ENCODE results near the gene CASP9.

The CASP9 gene

GRCh38 chr1:15524021-15524282 is at the start of gene CASP9:
TSS of gene CASP9 (minus strand) at chr1:15524215. CDS start at chr1:15524200, 15 bp downstream.
- no peak for DNase-seq

GRCh38 chr1:15573477-15573876 is 49.5 kb upstream of the CASP9 start:
- no peak for DNase-seq

- no peak for DNase-seq
These were observed 47.3 kb upstream of the CASP9 start for GRCh38 chr1:15571266-15571665.

- no peak for DNase-seq
These were observed 46.8 kb upstream of the CASP9 start for GRCh38 chr1:15570861-15571260.

- no peak for DNase-seq
These were observed 44.5 kb upstream of the CASP9 start for GRCh38 chr1:15568387-15569073.

- DNase-seq, result no peak
These were observed 35.3 kb upstream of the CASP9 start for GRCh38 chr1:15559189-15559810.

DNA sequence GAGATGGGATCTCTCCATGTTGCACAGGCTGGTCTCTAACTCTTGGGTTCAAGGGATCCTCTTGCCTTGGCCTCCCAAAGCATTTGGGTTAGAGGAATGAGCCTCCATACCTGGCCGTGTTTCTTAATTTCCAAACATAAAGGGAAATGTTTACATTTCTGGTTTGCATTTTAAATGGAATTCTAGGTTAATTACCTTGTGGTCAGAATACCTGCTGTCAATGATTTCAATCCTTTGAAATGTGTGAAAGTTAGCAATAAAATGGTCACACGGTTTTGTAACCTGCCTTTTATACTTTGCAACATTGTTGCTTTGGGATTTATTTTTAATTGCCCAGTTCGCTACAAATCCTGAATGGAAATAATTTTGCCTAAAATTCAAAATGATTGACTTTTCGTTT is 34.5 kb upstream of the CASP9 start:
- no peak for DNase-seq

GRCh38 chr1:15557594-15557993 is 33.6 kb upstream of the CASP9 start:
- DNase-seq, result no peak

DNA sequence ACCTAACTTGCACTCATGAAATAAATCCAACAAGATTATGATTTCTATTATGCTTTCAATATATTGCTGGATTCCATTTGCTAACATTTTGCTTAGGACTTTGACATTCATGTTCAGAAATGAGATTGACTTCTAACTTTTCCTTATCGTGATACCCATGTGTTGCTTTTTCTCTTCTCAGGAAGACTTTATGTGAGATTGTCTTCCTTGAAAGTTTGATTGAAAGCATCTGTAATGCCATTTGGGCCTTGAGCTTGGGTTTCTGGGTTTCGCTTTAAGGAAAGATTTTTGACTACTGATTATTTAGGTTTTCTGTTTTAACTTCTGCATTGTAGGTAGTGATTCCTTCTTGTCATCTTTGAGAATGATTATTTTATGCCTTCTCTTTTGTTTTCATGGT is 33.0 kb upstream of the CASP9 start:
- no peak for DNase-seq

DNA sequence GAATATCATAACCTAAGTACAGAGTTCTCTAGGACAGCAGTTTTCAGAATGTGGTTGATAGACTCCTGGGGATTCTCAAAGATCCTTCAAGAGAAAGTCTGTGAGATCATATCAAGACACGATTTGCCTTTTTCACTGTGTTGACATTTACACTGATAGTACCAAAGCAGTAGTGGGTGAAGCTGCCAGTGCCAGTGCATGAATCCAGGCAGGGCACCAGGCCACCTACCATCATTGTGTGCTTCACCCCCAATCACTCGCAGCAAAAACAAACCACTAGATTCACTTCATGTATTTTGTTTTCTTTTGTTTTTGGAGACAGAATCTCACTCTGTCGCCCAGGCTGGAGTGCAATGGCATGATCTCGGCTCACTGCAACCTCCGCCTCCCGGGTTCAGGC is 26.6 kb upstream of the CASP9 start:
- no peak for DNase-seq

DNA sequence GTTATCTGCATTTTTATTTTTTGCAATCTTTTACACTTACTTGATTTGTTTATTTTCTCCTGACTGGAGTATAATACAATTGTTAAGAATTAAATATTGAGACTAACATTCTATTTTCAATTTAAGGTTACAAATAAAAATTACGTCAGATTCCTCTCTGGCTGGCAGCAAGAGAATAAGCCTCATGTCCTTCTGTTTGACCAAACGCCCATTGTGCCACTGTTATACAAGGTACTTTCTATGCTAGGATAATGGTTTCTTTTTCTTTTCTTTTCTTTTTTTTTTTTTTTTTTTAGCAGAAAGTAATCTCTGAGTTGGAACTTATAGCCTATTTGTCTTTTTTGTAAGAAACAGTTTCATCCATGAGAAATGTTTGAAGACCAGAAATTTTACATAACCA is 22.6 kb upstream of the CASP9 start:
- no peak for DNase-seq

DNA sequence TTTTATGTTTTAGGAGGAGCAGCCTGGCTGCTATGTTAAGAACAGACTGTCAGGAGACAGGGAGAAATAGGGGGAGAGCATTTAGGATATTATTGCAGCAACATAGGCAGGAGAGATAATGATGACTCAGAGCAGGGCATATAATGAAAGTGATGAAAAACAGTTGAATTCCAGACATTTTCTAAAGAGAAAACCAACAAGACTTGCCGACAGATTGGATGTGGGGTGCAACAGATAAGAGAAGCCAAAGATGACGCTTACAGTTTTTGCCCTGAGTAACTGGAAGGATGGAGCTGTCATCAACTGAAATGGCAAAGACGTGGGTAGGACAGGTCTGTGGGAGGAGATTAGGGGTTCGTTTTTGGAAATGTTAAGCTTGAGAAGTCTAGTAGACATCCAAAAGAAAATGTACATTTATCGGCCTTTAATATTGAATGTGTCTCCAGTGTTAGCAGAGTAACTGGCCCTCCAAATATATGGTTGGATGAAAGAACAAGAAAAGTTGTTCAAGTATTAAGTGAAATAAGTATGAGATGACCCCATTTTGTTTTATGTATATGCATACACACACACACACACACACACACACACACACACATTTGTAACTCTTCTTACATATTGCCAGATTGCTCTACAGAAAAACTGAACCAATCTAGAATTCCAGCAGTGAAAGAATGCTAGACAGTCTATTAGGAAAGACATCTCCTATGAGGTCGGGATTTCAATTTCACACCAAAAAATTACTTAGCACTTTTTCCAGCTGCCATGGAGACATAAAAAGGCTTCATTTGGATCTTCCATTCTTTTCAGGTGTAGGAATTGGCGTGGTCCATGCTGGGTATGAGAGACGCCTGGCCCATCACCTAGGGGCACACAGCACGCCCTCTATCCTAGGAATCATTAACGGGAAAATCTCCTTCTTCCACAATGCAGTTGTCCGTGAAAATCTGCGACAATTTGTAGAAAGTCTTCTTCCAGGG is 19.9 kb upstream of the CASP9 start:
- no peak for DNase-seq

DNA sequence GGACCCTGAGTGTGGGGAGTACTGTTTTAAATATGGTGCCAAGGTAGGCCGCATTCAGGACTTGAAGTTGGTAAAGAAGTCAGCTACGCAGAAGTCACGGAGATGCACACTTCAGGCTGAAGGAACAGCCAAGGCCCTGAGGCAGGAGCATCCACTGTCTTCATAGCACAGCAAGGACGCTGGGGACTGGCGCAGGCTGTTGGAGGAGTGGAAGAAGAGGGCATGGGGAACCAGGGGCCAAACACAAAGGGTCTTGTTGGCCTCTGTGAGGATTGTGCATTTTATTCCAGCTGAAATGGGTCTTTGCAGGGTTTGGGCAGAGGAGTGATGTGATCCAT is 19.2 kb upstream of the CASP9 start:
- DNase-seq, result no peak

DNA sequence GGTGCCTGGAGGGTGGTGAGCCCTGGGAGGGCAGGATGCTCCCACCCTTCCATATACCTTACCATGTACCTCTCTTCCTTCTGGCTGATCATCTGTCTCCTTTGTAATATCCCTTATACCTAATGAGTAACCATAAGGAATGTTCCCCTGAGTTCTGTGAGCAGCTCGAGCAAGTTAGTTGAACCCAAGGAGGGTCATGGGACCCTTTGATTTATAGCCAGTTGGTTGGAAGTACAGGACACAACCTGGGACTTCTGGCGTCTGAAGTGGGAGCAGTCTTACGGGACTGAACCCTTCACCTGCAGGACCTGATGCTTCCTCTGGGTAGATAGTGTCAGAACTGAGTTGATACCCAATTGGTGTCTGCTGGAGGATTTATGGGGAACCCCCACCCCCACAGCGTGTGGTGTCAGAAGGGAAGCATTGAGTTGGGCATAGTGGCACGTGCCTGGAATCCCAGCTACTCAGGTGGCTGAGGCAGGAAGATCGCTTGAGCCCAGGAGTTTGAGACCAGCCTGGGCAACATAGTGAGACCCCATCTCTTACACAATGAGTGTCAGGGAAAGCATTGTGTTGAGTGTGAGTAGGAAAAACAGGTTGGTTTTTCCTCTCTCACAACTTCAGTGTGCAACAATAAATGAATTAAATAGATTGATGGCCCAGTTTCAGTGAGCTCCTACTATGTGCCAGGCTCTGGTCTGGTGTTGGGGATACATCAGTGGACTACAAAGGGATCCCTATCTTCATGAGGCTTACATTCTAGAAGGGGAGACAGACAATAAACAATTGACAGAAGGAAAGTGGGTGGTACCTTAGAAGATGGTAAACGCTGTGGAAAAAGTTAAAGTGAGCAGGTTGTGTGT is 18.6 kb upstream of the CASP9 start:
- no peak for DNase-seq

- no peak for DNase-seq
These were observed 17.3 kb upstream of the CASP9 start for GRCh38 chr1:15541231-15541792.

DNA sequence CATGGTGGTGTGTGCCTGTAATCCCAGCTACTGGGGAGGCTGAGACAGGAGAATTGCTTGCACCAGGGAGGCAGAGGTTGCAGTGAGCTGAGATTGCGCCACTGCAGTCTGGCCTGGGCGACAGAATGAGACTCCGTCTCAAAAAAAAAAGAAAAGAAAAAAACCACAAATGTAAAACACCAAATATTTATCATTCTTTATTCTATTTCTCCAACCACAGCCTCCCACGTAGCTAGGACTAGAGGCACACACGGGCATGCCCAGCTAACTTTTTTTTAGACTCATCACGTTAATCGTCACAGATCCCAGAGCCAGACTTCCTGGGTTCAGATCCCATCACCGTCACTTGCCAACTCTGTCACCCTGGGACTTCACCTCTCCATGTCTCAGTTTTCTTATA is 16.2 kb upstream of the CASP9 start:
- no peak for DNase-seq

GRCh38 chr1:15538771-15539170 is 14.8 kb upstream of the CASP9 start:
- no peak for DNase-seq

DNA sequence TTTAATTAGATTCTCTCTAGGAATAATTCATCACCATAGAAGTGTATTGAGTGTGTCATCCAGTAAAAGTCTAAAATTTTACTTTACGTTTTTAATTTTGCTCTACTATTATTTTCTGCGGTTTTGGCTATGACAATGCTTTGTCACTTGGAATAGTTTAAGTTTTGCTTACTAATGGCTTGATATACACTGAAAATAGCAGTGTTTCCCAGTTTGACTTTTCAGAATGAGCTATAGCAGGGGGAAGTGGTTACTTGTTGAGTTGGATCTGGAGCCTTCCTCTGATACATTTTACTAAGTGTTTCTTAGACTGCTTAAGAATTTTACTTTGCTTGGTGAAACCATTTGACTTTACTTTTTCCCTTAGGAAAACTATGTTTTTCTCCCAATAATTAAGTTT is 7.7 kb upstream of the CASP9 start:
- DNase-seq, result no peak

DNA sequence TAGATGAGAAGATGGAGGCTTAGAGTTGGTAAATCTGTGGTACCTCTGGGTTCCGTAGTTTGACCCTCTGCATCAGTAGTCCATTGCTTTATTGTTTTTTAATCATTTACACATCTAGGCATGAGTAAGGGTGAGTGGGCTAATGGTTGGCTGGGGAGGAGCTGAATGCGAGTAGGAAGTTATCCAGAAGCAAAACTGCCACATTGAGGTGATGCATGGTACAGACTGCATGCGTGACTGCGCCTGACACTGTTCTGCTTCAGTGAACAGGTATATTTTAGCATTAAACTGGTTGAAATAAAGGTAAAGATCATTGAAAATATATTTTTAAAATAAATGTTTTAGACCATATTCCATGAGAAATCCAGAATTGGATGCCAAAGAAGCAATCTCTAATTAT is 7.0 kb upstream of the CASP9 start:
- no peak for DNase-seq

GRCh38 chr1:15526490-15527339 is 2.7 kb upstream of the CASP9 start, which contains the start of gene DNAJC16:
TSS of gene DNAJC16 (plus strand) at chr1:15526848. CDS start at chr1:15529106, 2,258 bp downstream.
- DNase-seq, result peak; percentile 99

- no peak for DNase-seq
These were observed 2.0 kb upstream of the CASP9 start for GRCh38 chr1:15526021-15526489.

All from DMS 273 treated with DMSO at 0.1 percent for 48 hours (cell line).